ENCODE measurements around the gene SULT1A1.
"Not testable (repeated sequence)": the region's sequence is repeated elsewhere in the genome, so short reads cannot be mapped to it uniquely, and the experiment has no call there.

SULT1A1 gene

GRCh38 chr16:28609631-28610594 is at the start of gene SULT1A1:
Gene SULT1A1 (minus strand): TSS chr16:28610044. CDS start chr16:28608855, 1,189 bp downstream.
- intact Hi-C loops (cut with micrococcal nuclease) = no loop called here
- Mint-ChIP-seq H3K4me1 (ENCODE audit: low read depth) (peaks cover 29% of the 10 kb centered on the region), H3K36me3 (ENCODE audit: low read depth) (peaks cover 47% of the 10 kb centered on the region), H3K4me3 (peak within 1 kb of the TSS; percentile 75), H3K9me3 (no peaks in the 10 kb centered on the region), H3K27ac (peak within 1 kb of the TSS; percentile 77), H3K27me3 (no peaks in the 10 kb centered on the region)

- H3K4me3 Mint-ChIP-seq; H3K27ac Mint-ChIP-seq; H3K27me3 Mint-ChIP-seq; H3K9me3 Mint-ChIP-seq; intact Hi-C loops (cut with micrococcal nuclease); H3K36me3 Mint-ChIP-seq (ENCODE audit: low read depth); H3K4me1 Mint-ChIP-seq (ENCODE audit: low read depth): not testable (repeated sequence)
Observed at GRCh38 chr16:28639959-28640358, 30.1 kb upstream of the SULT1A1 start.

GRCh38 chr16:28638359-28638758 is 28.5 kb upstream of the SULT1A1 start:
- H3K9me3 Mint-ChIP-seq; H3K27me3 Mint-ChIP-seq; H3K36me3 Mint-ChIP-seq (ENCODE audit: low read depth); H3K4me1 Mint-ChIP-seq (ENCODE audit: low read depth); intact Hi-C loops (cut with micrococcal nuclease); H3K27ac Mint-ChIP-seq; H3K4me3 Mint-ChIP-seq: not testable (repeated sequence)

- H3K36me3 Mint-ChIP-seq (ENCODE audit: low read depth); H3K27me3 Mint-ChIP-seq; H3K4me1 Mint-ChIP-seq (ENCODE audit: low read depth); H3K9me3 Mint-ChIP-seq; H3K27ac Mint-ChIP-seq; H3K4me3 Mint-ChIP-seq; intact Hi-C loops (cut with micrococcal nuclease): not testable (repeated sequence)
Observed at GRCh38 chr16:28637765-28638164, 27.9 kb upstream of the SULT1A1 start, which contains the start of gene NPIPB8. Gene NPIPB8 (plus strand): TSS chr16:28638065. CDS start chr16:28638361, 296 bp downstream.

GRCh38 chr16:28636093-28636823 is 26.4 kb upstream of the SULT1A1 start:
- intact Hi-C loops (cut with micrococcal nuclease) = not testable (repeated sequence)

GRCh38 chr16:28630905-28631304 is 21.1 kb upstream of the SULT1A1 start:
- H3K27ac Mint-ChIP-seq; H3K36me3 Mint-ChIP-seq (ENCODE audit: low read depth); intact Hi-C loops (cut with micrococcal nuclease); H3K27me3 Mint-ChIP-seq; H3K4me3 Mint-ChIP-seq; H3K9me3 Mint-ChIP-seq; H3K4me1 Mint-ChIP-seq (ENCODE audit: low read depth): not testable (repeated sequence)

More at GRCh38 chr16:28636093-28636823, 26.4 kb upstream of the SULT1A1 start:
- H3K9me3 Mint-ChIP-seq; H3K4me3 Mint-ChIP-seq; H3K36me3 Mint-ChIP-seq (ENCODE audit: low read depth); H3K27ac Mint-ChIP-seq; H3K27me3 Mint-ChIP-seq; H3K4me1 Mint-ChIP-seq (ENCODE audit: low read depth): not testable (repeated sequence)

- no peaks in the 10 kb centered on the region for H3K36me3 Mint-ChIP-seq (ENCODE audit: low read depth)
- H3K9me3 Mint-ChIP-seq = no peaks in the 10 kb centered on the region
- H3K27ac Mint-ChIP-seq = peak overlapping the region; percentile 73
- intact Hi-C loops (cut with micrococcal nuclease) = no loop called here
- H3K4me1 Mint-ChIP-seq (ENCODE audit: low read depth) = peaks cover 28% of the 10 kb centered on the region
- H3K27me3 Mint-ChIP-seq = peaks cover 5% of the 10 kb centered on the region
- peak overlapping the region; percentile 75 for H3K4me3 Mint-ChIP-seq
Observed at GRCh38 chr16:28623172-28623711, 13.4 kb upstream of the SULT1A1 start.

- intact Hi-C loops (cut with micrococcal nuclease); H3K36me3 Mint-ChIP-seq (ENCODE audit: low read depth); H3K9me3 Mint-ChIP-seq; H3K27me3 Mint-ChIP-seq: not testable (repeated sequence)
- Mint-ChIP-seq H3K4me3 (peak overlapping the region; percentile 75), H3K4me1 (ENCODE audit: low read depth) (peaks cover 34% of the 10 kb centered on the region), H3K27ac (peak overlapping the region; percentile 73)
Observed at GRCh38 chr16:28622532-28623171, 12.8 kb upstream of the SULT1A1 start.

- H3K27ac Mint-ChIP-seq = no peak overlapping the region
- H3K36me3 Mint-ChIP-seq (ENCODE audit: low read depth) = no peaks in the 10 kb centered on the region
- H3K4me3 Mint-ChIP-seq = no peak overlapping the region
- H3K4me1 Mint-ChIP-seq (ENCODE audit: low read depth) = peaks cover 42% of the 10 kb centered on the region
- intact Hi-C loops (cut with micrococcal nuclease) = no loop called here
- peaks cover 5% of the 10 kb centered on the region for H3K27me3 Mint-ChIP-seq
- H3K9me3 Mint-ChIP-seq = no peaks in the 10 kb centered on the region
Observed at GRCh38 chr16:28621481-28622155, 11.8 kb upstream of the SULT1A1 start.

- H3K27me3 Mint-ChIP-seq; H3K36me3 Mint-ChIP-seq (ENCODE audit: low read depth); H3K4me3 Mint-ChIP-seq; H3K27ac Mint-ChIP-seq; intact Hi-C loops (cut with micrococcal nuclease); H3K9me3 Mint-ChIP-seq: not testable (repeated sequence)
- H3K4me1 Mint-ChIP-seq (ENCODE audit: low read depth) = peaks cover 52% of the 10 kb centered on the region
Observed at GRCh38 chr16:28620316-28620715, 10.5 kb upstream of the SULT1A1 start.

GRCh38 chr16:28617874-28618273 is 8.0 kb upstream of the SULT1A1 start:
- intact Hi-C loops (cut with micrococcal nuclease) = no loop called here
- H3K9me3 Mint-ChIP-seq = no peaks in the 10 kb centered on the region
- no peaks in the 10 kb centered on the region for H3K27me3 Mint-ChIP-seq
- H3K4me1 Mint-ChIP-seq (ENCODE audit: low read depth) = peaks cover 43% of the 10 kb centered on the region
- H3K4me3 Mint-ChIP-seq = no peak overlapping the region
- H3K27ac Mint-ChIP-seq = no peak overlapping the region
- H3K36me3 Mint-ChIP-seq (ENCODE audit: low read depth) = no peaks in the 10 kb centered on the region

GRCh38 chr16:28616636-28617035 is 6.8 kb upstream of the SULT1A1 start:
- no peaks in the 10 kb centered on the region for H3K36me3 Mint-ChIP-seq (ENCODE audit: low read depth)
- H3K27ac Mint-ChIP-seq = peak overlapping the region; percentile 37
- H3K4me3 Mint-ChIP-seq = no peak overlapping the region
- intact Hi-C loops (cut with micrococcal nuclease) = no loop called here
- H3K4me1 Mint-ChIP-seq (ENCODE audit: low read depth) = peaks cover 31% of the 10 kb centered on the region
- no peaks in the 10 kb centered on the region for H3K27me3 Mint-ChIP-seq
- no peaks in the 10 kb centered on the region for H3K9me3 Mint-ChIP-seq

GRCh38 chr16:28616224-28616577 is 6.4 kb upstream of the SULT1A1 start:
- H3K27ac Mint-ChIP-seq; H3K27me3 Mint-ChIP-seq; H3K4me3 Mint-ChIP-seq; H3K36me3 Mint-ChIP-seq (ENCODE audit: low read depth); intact Hi-C loops (cut with micrococcal nuclease); H3K9me3 Mint-ChIP-seq: not testable (repeated sequence)
- peaks cover 28% of the 10 kb centered on the region for H3K4me1 Mint-ChIP-seq (ENCODE audit: low read depth)
